HG02642 (cell line): ENCODE data around the gene FLVCR2.

ENCODE experiments used
- ATAC-seq: cut with Tn5 transposase; IDR thresholded peaks from one replicate; pipeline ENCODE4 v1.9.1; 2021; ENCODE audit warnings: mild to moderate bottlenecking; ENCODE audit not compliant: unreplicated experiment, poor library complexity

The FLVCR2 gene

DNA sequence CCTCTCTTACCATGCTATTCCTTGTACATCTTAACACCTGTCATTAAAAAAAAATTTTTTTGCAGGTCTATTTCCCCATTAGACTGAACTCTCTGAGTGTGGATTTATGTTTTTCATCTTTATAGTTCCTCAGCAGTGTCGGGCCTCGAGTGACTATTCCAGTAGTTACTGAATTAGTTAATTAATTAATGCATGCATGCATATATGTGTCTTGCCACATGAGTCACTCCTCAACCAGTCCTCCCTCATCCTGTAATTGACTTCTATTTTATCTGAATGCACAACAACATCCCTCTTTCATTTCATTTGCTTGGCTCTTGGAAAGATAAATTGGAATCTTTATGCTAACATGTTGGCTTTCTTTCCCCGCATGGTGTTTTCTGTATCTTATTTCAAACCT lies 46.6 kb downstream of the FLVCR2 start:
- no peak for ATAC-seq

DNA sequence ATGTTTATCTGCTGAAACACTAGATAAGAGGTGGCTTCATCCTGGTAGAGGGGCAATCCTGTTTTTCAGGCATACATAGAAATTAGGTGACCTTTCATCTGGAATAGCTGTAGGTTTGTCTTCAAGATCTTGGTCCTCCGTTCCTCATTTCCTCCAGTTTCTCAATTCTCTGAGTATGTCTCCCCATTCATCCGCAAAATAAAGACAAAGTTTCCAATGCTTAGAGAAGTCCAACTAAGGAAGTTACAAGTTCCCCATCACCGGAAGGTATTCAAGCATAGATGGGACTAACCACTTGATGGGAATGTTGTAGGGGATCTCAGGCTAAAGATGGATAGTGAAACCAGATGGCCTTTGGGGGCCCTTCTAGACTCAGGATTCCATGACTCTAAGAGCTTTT lies 48.0 kb downstream of the FLVCR2 start:
- no peak for ATAC-seq

DNA sequence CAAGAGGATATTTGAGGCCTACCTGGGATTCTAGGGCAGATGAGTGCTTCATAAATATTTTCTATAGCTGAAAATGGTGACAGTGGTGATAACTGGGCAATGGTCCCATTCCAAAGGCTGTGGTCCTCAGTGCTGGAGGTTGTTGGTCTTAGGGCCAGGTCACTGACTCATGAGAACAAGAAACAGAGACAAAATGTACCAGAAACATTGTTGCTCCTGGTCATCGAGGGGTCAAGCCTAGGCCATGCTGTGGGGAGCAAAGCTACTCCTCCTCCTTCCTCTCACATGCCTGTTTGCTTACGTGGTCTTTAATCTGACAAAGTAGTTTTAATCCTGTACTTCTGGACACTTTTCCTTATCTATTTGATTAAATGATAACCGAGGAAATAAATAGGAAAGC lies 48.4 kb downstream of the FLVCR2 start:
- no peak for ATAC-seq

DNA sequence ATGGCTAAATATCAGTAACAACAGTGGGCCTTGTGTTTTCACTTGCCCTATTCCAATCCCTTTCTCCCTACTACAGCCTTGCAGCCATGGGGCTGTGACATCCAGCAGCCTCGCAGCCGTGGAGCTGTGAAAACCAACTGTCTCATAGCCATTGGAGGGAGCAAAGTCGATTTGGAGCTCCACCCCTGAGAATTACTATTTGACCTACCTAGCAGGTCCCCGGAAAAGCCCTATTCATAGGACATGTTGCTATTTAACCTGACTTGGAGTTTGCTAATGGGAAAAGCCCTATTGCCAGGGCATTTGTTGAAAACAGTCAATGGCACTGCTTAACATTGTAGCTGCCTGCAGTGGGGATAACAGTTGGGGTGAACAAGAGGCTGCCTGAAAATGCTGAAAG lies 49.0 kb downstream of the FLVCR2 start:
- no peak for ATAC-seq

DNA sequence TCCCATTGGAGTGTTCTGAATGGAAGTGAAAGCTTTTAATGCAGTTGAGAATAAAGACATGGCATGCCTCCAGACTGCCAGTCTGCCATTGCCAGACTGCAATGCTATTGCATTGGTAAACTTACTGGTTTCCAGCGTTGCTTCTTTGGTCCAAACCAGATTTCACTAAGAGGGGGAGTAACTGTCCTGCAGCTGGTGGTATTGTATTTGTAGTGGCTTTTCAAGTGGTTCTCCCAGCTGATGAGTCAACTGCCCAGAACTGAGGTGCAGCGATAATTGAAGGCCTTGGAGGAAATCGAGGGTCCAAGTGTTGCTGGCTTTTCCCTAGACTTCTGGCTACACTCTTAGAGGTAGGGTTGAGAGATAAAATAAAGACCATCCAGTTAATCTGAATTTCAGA lies 50.4 kb downstream of the FLVCR2 start:
- ATAC-seq = no peak

DNA sequence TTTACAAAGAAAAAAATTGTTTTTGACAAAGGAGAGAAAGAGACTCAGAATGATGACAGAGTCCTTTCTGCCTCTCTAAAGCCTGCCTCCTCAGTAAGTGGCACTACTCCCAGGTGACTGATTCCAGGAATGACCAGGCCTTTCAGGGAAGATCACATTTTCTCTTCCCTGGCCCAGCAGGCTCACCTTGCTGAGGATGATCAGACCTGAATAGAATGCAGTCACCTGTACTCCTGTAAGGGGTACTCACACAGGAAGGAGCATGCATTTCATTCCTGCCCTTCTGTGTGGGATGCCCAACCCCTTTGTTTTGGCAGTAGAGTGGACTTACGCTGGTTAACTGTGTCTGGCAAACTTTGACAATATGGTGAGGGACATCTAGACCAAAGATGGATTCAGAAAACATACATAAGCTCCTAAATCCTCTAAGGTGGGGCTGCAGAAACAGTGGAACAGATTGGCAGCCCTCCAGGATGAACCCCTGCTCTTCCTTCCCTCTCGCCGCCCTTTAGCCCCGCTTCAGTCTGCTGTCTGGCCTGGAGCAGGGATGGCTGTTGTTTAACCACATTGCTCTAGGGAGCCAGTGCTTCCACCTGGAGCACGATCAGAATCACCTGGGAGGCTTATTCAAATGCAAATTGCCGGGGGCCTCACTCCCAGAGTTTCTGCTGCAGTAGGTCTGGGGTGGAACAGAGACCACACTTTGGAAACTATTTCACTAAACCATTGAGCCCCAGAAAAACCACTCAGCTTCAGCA lies 52.5 kb downstream of the FLVCR2 start:
- no peak for ATAC-seq

DNA sequence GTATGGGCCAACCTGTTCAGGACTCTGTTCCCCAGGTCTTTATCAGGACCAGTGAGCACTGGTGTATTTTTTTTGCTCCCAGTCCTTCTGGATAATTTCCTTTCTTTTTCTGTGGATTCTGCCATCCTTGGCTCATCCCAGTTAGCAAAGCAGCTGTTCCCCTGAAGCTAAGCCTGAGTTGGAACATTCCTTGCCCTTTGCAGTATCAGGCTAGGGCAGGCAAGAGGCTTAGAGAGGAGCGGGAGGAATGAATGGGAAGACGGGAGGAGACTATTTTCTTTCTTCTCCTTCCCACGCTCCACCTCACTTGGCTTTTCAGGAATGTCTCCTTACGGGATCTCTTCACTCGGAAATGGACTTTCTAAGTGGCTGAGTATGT lies 53.0 kb downstream of the FLVCR2 start:
- ATAC-seq = no peak

DNA sequence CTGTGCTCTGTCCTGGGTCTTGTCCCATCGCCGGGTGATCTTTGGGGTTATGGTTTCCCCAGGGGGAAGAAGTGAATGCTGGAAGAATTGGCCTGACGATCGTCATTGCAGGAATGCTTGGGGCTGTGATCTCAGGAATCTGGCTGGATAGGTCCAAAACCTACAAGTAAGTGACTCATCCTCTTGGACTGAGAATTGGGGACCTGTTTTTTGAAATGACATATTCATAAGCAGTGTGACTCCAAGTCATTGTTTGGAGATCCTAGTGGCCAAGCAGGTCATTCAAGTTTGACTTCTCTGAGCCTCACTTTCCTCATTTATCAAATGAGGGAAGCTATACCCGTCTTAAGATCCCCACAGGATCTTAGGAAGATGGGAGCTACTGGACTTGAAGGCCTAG lies 56.4 kb downstream of the FLVCR2 start:
- ATAC-seq = no peak

DNA sequence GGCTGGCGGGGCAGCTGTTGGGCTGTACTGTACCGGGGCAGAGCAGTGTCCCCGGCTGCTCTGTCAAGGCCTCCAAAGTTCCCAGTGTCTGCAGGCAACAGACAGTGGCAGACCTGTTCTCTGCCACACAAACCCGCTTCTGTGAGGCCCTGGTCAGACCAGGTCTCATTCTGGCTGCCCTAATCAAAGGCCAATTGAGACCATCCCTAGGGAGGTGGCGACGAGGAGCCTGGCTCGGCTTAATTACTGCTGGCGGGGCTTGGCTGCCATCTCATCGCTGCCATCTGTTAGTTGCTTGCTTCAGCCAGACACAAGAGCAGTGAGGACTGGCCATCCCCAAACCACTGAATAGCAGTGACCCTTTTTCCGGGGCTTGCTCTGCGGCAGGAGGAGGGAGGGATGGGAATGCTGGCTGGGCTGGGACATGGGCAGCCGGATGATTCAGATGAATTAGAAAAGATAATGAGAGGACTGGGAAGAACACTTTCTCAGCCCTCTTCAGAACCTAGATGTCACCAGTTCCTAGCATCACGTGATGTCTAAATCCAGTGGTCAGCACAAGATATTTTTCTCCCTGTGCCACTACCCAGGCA lies 57.8 kb downstream of the FLVCR2 start:
- ATAC-seq = no peak

DNA sequence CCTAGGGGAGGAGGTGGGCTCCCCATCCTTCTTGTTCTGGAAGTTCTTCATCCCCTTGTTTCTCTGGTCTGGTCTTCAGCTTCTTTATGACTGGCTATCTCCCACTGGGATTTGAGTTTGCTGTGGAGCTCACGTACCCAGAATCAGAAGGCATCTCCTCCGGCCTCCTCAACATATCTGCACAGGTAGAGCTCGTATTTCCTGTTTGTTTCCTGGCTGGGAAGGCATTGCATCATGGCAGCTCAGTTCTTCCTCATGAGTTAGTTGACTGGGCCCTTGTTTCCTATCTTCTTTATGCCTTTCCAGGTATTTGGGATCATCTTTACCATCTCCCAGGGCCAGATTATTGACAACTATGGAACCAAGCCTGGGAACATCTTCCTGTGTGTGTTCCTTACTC lies 62.5 kb downstream of the FLVCR2 start:
- no peak for ATAC-seq

DNA sequence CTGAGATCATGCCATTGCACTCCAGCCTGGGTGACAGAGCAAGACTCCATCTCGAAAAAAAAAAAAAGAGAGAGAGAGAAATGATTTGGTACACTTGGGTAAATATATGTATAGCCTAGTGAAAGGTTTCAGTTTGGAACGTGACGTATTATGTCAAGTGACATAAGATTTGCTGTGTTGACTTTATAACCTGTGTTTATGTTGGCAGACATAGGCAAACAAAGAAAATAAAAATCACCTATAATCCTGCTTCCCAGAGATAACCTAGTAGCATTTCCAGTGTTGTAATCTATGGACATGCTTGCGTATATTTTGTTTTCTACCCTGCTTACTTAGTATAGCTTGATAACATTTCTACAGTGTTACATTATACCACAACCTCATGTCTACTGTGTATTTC lies 65.6 kb downstream of the FLVCR2 start:
- ATAC-seq = no peak

DNA sequence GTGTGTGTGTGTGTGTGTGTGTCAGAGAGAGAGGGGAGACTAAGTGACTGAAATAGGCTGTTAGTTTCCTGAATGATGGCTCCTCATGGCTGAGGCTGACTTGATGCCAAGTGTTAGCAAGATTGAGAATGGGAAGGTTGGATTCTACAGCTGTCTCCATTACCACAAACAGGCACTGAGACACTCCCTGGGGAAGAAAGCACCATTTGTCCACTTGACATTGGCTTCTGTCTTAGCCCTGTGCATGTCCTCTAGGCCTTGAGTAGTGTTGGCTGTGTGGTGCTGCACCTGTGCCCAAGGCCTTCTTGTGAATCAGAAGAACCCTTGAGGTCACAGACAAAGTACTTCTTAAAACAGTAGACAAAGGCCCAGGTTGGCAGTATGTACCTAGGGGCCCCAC lies 66.6 kb downstream of the FLVCR2 start:
- no peak for ATAC-seq

DNA sequence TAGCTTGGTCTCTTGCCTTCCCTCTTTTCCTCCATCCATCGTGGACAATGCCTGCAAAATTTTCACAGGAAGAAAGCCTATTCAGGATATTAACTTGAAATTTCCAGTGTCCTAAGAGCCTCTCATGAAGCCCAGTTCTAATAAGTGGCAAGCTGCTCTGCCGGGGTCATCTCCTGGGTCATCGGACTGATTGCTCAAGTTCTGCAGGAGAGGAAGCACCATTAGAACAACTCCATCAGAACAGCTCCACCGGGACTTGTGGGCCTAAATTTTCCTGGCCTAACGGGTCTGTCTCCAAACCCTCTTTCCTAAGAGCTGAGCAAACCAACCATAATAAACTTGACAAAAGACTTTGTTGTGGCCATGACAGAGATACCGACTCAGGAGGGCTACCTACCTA lies 68.3 kb downstream of the FLVCR2 start:
- ATAC-seq = no peak

DNA sequence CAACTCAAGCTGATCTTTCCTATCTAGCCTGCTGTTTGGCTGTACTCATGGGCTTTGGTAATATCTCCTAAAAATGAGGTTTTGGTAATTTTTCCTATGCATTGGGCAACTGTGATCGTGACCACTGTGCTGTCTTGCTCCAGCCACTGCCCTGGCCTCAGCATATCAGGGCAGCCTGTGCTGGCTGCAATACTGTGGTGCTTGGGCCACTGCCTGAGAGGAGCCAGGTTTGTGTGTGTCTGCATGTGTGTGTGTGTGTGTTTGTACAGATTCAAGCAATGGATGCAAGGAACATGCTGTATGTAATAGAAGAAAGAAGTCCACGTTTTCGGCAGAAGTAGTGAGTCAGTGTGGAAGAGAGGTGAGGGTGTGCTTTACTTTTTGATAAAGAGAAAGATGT lies 69.2 kb downstream of the FLVCR2 start:
- ATAC-seq = no peak

DNA sequence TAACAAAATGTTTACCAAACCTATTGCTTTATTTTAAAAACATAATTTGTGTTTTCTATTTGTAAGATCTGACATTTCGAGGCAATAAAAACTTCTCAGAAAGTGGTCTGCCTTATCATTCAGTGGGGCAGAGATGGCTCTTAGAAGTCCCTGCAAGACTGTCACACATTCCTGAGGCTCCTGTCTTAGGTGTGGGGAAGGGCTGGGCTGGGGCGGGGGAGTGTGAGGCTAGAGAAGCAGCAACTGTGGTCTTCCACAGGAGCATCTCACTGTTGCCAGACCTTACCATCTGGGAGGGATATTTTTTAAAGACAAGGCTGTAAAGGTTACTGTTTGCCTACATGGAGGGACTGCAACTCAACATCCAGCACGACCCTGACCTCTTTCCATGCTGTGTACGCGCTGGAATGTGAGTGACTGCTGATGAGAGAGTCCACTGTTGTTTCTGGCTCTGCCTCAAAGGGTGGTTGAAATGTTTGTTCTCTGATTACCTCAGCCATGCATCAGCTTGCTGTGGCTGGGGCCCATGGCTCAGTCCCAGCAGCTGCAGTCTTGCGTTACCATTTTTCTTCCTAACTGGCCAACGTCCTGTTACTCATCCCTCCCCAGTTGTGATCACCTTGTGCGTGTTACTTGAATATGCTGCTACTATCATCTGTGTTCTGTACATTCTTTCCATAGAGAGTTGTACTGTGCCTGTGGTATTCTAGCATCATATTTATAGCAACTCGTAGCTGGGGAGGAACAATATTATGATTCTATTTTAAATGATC lies 69.8 kb downstream of the FLVCR2 start:
- ATAC-seq = no peak

DNA sequence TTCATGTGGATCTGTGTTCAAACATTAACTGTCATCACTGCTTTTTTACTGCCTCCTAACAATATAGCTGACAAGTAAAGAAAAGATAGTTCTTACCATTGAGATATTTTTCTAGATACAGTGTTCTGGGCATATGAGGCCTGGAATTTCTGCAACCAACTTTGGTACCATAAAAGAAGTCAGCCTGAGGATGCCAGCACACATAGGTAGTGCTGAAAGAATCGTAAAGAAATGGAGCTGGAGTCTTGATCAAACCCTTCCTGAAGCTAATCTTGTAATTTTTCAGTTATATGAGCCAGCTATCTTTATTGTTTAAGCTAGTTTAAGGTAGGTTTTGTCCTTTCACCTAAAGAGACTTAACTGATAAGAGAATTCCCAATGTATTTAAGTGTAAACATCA lies 70.9 kb downstream of the FLVCR2 start:
- ATAC-seq = no peak

DNA sequence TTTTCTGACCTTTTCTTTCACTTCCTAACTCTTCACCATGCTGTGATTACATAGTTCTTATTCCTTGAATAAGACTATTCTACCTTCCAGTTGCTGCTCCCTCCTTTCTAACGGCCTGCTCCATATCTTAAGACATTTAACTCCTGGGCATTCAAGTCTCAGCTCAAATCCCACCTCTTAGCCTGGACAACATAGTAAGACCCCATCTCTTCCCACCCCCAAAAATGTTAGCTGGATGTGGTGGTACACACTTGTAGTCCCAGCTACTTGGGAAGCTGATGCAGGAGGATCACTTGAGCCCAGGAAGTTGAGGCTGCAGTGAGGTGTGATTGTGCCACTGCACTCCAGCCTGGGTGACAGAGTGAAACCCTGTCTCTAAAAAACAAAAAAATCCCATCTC lies 71.4 kb downstream of the FLVCR2 start:
- no peak for ATAC-seq

DNA sequence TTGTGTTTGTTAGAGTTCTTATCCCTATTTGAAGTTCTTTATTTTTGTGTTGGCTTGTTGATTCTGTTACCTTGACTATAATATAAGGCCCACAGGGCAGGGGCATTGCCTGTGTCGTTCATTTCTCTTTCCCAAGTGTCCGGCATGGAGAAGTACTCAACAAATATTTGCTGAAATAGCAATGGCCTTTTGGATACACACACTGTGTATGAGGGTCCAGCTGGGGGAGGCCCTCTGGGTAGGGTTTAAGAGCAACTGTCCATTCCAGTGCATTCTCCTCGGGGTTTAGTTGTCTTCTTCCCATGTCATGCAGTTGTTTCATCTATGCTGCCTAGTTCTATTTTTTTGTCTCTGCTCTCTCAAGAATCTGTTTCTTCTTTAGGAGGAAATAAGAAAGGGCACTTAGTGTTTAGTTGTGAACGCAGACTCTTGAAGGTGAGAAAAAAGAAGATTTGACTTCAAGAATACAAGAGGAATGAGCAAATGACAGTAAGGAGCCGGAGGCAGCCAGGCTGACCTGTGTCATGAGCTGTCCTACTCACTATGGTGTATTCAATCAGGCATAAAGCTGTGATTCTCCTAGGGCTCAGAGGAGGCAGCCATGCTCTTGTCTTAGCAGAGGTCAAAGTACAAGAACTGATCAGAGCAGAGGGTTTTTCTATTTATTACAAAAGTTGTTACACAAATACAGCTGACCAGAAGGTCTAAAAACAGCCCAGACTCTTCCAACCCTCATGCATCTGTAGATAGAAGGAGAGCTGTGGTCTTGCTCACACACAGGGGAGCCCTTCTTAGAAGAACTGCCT lies 72.0 kb downstream of the FLVCR2 start:
- ATAC-seq = no peak

DNA sequence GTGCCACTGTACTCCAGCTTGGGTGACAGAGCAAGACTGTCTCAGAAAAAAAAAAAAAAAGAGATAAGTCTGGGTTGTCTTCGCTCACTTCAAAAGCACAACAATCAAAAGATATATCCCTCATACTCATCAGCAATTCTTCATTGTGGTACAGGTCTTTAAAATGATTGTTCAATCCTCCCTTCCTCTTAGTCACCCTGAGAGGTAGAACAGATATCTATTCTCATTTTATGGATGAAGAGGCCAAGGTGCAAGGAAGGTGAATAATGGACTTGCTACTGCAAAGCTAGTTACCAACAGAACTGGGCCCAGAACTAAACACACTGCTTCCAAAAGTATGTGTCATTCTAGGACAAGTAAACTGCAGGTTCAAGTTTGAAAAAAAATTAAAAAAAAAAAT lies 75.1 kb downstream of the FLVCR2 start:
- ATAC-seq = no peak

DNA sequence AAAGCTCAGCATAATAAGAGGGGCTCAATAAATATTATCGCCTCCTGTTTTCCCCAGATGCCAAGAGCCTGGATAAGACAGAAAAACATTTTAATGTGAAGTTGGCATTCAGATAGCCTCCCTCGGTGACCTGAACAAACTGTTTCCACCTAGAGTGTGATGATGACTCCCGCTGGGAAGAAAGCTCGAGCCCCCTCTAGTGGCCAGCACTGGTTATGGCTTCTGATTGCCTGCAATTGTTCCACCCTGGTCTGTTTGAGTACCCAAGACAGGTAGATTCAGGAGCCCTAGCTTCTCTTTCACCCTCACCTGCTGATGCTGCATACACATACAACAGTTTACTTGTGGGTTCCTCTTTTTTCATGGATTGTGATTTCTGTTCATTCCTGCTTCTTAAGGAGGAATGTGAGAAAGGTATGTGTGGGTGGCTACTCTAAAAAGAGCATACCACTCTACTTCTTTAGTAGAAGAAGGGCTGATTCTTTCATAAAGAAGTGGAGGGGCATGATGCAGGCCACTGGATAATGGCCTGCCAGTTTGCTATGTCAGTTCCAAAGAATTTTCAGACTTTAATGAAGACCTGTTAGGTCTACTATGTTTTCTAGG lies 75.8 kb downstream of the FLVCR2 start:
- ATAC-seq = peak; percentile 75
